Smooth muscle cell (in vitro differentiated cells): ENCODE results near the gene GPR171. TPM values are rescaled to one million over a fixed set of nuclear protein-coding genes. Genes with fewer than 3 reads are reported as not detected.
A peak's percentile ranks its signal among the peaks of the same experiment; 100 is the strongest.

ENCODE experiments used
- DNase-seq: peaks from one replicate; lab custom pipeline; 2025; ENCODE audit not compliant: unreplicated experiment; lab: John Stamatoyannopoulos, UW
- H2AFZ ChIP-seq: fragments of 200-600 bp; sonication (generic); 2 replicates; pipeline ENCODE4 v1.6.0; 2016; ENCODE audit warnings: antibody characterized with exemption, low read depth, mild to moderate bottlenecking
- H3F3A ChIP-seq: fragments of 200-600 bp; sonication (generic); 2 replicates; pipeline ENCODE4 v1.6.0; 2017; ENCODE audit warnings: antibody characterized with exemption, low read depth
- H3K27ac ChIP-seq: fragments of 200-600 bp; sonication (generic); 2 replicates; pipeline ENCODE4 v1.5.1; 2016; ENCODE audit warnings: low read depth, mild to moderate bottlenecking
- H3K27me3 ChIP-seq: fragments of 200-600 bp; sonication (generic); 2 replicates; pipeline ENCODE4 v1.6.1; 2016; ENCODE audit warnings: low read depth, mild to moderate bottlenecking
- H3K36me3 ChIP-seq: fragments of 200-600 bp; sonication (generic); 2 replicates; pipeline ENCODE4 v1.5.1; 2016; ENCODE audit warnings: low read depth
- H3K4me1 ChIP-seq: fragments of 200-600 bp; sonication (generic); 2 replicates; pipeline ENCODE4 v1.5.1; 2016; ENCODE audit warnings: low read depth
- H3K4me2 ChIP-seq: fragments of 200-600 bp; sonication (generic); 2 replicates; pipeline ENCODE4 v1.6.0; 2016; ENCODE audit warnings: mild to moderate bottlenecking
- H3K4me3 ChIP-seq: fragments of 200-600 bp; sonication (generic); 2 replicates; pipeline ENCODE4 v1.5.1; 2016; ENCODE audit warnings: mild to moderate bottlenecking
- H3K79me2 ChIP-seq: fragments of 200-600 bp; sonication (generic); 2 replicates; pipeline ENCODE4 v1.6.0; 2016; ENCODE audit warnings: low read depth, mild to moderate bottlenecking
- H3K9ac ChIP-seq: fragments of 200-600 bp; sonication (generic); 2 replicates; pipeline ENCODE4 v1.6.0; 2016; ENCODE audit warnings: low read depth
- H3K9me3 ChIP-seq: fragments of 200-600 bp; sonication (generic); replicated peaks from 2 replicates; pipeline ENCODE4 v1.5.1; 2016; ENCODE audit warnings: low read depth
- H4K20me1 ChIP-seq: fragments of 200-600 bp; sonication (generic); 2 replicates; pipeline ENCODE4 v1.6.0; 2016; ENCODE audit warnings: low read depth
- WGBS: methylation state at CpG from one replicate; pipeline ENCODE4 v1.1.7; 2016; ENCODE audit warnings: low lambda C conversion rate; 5-methylcytosine and 5-hydroxymethylcytosine counted together
- polyA plus RNA-seq: library from polyadenylated mRNA; unstranded; fragments of >200 nt; fragmentation: Nextera tagmentation; extraction: Ambion mirVana; gene quantifications from 2 replicates; pipeline ENCODE4 v1.2.1, GENCODE V29; 2016
- total RNA-seq: library from RNA; depleted of rRNA; stranded (reverse); fragments of >200 nt; gene quantifications from 2 replicates; pipeline ENCODE4 v1.2.3, GENCODE V29; 2014
- TF ChIP-seq, protein P1 (sequence below): fragments of 200-600 bp; sonication (generic); IDR thresholded peaks from 2 replicates; pipeline ENCODE4 v1.5.1; 2017; ENCODE audit warnings: borderline replicate concordance, mild to moderate bottlenecking, antibody characterized with exemption; ENCODE audit not compliant: insufficient read depth, poor library complexity, severe bottlenecking

Gene GPR171
- total and polyA plus RNA-seq, 2 experiments from 2014 or later, result 4.2 TPM; not detected in 1

DNA sequence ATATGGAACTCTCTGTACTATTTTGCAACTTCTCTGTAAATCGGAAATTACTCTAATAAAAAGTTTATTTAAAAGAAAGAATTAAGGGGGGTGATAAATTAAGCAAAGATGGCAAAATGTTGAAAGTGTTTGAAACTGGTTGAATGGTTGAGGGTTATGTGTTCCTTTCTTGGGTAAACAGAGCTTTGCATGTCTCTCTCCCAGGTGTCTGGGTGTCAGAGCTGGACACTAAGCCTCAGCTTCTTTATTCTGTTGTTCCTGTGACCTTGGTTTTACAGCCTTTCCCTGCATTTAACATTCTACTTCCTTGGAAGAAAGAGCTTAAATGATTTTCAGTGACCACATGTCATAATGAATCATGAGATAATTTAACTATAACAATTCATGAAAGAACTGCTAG lies 7.2 kb downstream of the GPR171 start:
- Histone ChIP-seq H3K9ac (no peak overlapping the region), H3K4me2 (no peak overlapping the region), H3K79me2 (no peaks in the 10 kb centered on the region), H4K20me1 (no peaks in the 10 kb centered on the region), H3K36me3 (no peaks in the 10 kb centered on the region), H3F3A (no peaks in the 10 kb centered on the region), H3K4me1 (no peaks in the 10 kb centered on the region), H3K27me3 (no peaks in the 10 kb centered on the region), H3K4me3 (no peak overlapping the region), H2AFZ (no peak overlapping the region), H3K9me3 (no peaks in the 10 kb centered on the region), H3K27ac (no peak overlapping the region)
- WGBS, result 97% methylated on average over 1 of the region's 1 CpG
- TF ChIP-seq, protein P1, sequence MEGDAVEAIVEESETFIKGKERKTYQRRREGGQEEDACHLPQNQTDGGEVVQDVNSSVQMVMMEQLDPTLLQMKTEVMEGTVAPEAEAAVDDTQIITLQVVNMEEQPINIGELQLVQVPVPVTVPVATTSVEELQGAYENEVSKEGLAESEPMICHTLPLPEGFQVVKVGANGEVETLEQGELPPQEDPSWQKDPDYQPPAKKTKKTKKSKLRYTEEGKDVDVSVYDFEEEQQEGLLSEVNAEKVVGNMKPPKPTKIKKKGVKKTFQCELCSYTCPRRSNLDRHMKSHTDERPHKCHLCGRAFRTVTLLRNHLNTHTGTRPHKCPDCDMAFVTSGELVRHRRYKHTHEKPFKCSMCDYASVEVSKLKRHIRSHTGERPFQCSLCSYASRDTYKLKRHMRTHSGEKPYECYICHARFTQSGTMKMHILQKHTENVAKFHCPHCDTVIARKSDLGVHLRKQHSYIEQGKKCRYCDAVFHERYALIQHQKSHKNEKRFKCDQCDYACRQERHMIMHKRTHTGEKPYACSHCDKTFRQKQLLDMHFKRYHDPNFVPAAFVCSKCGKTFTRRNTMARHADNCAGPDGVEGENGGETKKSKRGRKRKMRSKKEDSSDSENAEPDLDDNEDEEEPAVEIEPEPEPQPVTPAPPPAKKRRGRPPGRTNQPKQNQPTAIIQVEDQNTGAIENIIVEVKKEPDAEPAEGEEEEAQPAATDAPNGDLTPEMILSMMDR, result no peak
- no peak for DNase-seq

DNA sequence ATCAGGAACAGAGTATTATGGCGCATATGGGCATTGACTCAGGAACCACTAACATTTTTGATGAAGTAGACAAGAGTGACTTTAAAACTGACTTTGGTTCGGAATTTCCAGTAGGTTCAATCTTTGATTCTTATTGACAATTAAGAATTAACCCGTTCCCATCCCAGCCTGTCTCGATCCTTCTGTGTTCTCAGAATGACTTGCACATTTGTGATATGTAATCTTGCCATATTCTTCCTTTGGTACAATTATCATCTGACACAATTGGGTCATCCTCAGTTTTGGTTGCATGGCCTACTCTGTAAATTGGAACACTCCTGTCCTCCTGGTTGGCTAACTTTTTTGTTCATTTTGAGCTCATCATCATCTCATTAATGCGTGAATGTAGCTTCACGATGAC lies 10.5 kb downstream of the GPR171 start:
- TF ChIP-seq, protein P1, result no peak
- H3K36me3 ChIP-seq, result no peaks in the 10 kb centered on the region
- no peaks in the 10 kb centered on the region for H3K79me2 ChIP-seq
- no peak overlapping the region for H3K9ac ChIP-seq
- 98% methylated on average over 6 of the region's 6 CpGs for WGBS
- no peaks in the 10 kb centered on the region for H3K9me3 ChIP-seq
- H2AFZ ChIP-seq, result no peak overlapping the region
- no peak overlapping the region for H3K27ac ChIP-seq
- no peak overlapping the region for H3K4me2 ChIP-seq
- no peak for DNase-seq
- H3K4me1 ChIP-seq, result no peaks in the 10 kb centered on the region
- no peaks in the 10 kb centered on the region for H3F3A ChIP-seq
- H4K20me1 ChIP-seq, result no peaks in the 10 kb centered on the region
- H3K27me3 ChIP-seq, result no peaks in the 10 kb centered on the region
- no peak overlapping the region for H3K4me3 ChIP-seq

DNA sequence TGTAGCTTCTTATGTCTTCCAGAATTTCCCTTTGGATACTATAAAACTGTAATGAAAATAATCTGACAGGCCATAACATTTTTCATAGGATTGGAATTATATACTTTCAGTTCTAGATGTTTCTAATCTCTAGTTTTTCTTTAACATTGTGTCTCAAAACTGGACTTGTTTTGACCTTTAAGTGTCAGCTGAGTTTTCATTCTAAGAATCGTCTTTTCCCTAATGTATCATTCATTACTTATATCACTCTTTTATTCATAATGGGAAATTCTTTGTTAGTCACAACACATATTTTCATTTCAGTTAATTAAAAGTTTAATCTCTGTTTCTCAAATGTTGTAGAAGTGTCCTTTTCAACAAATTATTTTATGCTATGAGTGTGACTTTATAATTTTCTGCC lies 11.9 kb downstream of the GPR171 start:
- Histone ChIP-seq H3K4me3 (no peak overlapping the region), H3K27me3 (no peaks in the 10 kb centered on the region), H3K9me3 (no peaks in the 10 kb centered on the region), H3F3A (no peaks in the 10 kb centered on the region), H4K20me1 (no peaks in the 10 kb centered on the region), H3K27ac (no peak overlapping the region), H3K4me2 (no peak overlapping the region), H3K9ac (no peak overlapping the region), H3K36me3 (no peaks in the 10 kb centered on the region), H3K79me2 (no peaks in the 10 kb centered on the region), H3K4me1 (no peaks in the 10 kb centered on the region), H2AFZ (no peak overlapping the region)
- WGBS, result 100% methylated on average over 1 of the region's 1 CpG
- no peak for DNase-seq
- TF ChIP-seq, protein P1, result no peak

DNA sequence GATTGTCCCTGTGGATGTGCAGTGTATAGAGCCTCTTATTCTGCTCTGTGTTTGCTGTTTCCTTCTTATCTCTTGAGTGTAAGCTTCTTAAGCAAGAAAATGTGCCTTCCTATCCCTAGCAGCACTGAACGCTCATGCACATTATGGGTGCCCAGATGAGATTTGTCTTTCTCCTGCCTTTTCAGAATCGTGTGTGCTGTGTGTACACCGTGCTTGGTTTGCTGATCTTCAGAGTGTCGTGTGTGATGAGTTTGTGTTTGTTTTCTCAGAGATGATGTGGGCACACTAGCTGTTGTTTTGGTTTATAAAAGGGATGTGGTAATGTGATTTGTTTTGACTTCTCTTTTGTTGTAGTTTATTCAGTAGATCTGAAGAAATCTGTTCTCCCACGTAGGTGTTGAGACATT lies 19.7 kb downstream of the GPR171 start:
- no peaks in the 10 kb centered on the region for H3K4me1 ChIP-seq
- H3K4me3 ChIP-seq, result no peak overlapping the region
- no peaks in the 10 kb centered on the region for H3K27me3 ChIP-seq
- TF ChIP-seq, protein P1, result no peak
- H2AFZ ChIP-seq, result peak overlapping the region; percentile 78
- H3K36me3 ChIP-seq, result no peaks in the 10 kb centered on the region
- H3K27ac ChIP-seq, result no peak overlapping the region
- H3K4me2 ChIP-seq, result peak overlapping the region; percentile 13
- no peaks in the 10 kb centered on the region for H3K79me2 ChIP-seq
- WGBS, result 38% methylated on average over 5 of the region's 5 CpGs
- no peaks in the 10 kb centered on the region for H4K20me1 ChIP-seq
- H3F3A ChIP-seq, result no peaks in the 10 kb centered on the region
- DNase-seq, result no peak
- H3K9me3 ChIP-seq, result no peaks in the 10 kb centered on the region
- H3K9ac ChIP-seq, result no peak overlapping the region
